Neural progenitor cell (in vitro differentiated cells): ENCODE measurements around the gene MEGF6. TPM values are rescaled to one million over a fixed set of nuclear protein-coding genes. Genes with fewer than 3 reads are reported as not detected.

Experiments
- DNase-seq: peaks from one replicate; pipeline ENCODE4 v3.0.0-alpha.2; 2016; ENCODE audit warnings: low spot score
- H2AFZ ChIP-seq: fragments of 200-600 bp; sonication (generic); replicated peaks from 2 replicates; pipeline ENCODE4 v1.6.1; 2016; ENCODE audit warnings: antibody characterized with exemption
- H3F3A ChIP-seq: fragments of 200-600 bp; sonication (generic); 2 replicates; pipeline ENCODE4 v1.6.1; 2016; ENCODE audit warnings: antibody characterized with exemption, low read depth
- H3K27ac ChIP-seq: fragments of 200-600 bp; sonication (generic); 2 replicates; pipeline ENCODE4 v1.5.1; 2016; ENCODE audit warnings: mild to moderate bottlenecking
- H3K27me3 ChIP-seq: fragments of 200-600 bp; sonication (generic); 2 replicates; pipeline ENCODE4 v1.6.1; 2016; ENCODE audit warnings: mild to moderate bottlenecking, moderate library complexity
- H3K36me3 ChIP-seq: fragments of 200-600 bp; sonication (generic); 2 replicates; pipeline ENCODE4 v1.5.1; 2016
- H3K4me1 ChIP-seq: fragments of 200-600 bp; sonication (generic); 2 replicates; pipeline ENCODE4 v1.6.1; 2016; ENCODE audit warnings: mixed run types
- H3K4me2 ChIP-seq: fragments of 200-600 bp; sonication (generic); 2 replicates; pipeline ENCODE4 v1.6.1; 2016
- H3K4me3 ChIP-seq: fragments of 200-600 bp; sonication (generic); 2 replicates; pipeline ENCODE4 v1.5.1; 2016
- H3K79me2 ChIP-seq: fragments of 200-600 bp; sonication (generic); 2 replicates; pipeline ENCODE4 v1.6.1; 2016; ENCODE audit warnings: low read depth
- H3K9ac ChIP-seq: fragments of 200-600 bp; sonication (generic); 2 replicates; pipeline ENCODE4 v1.6.1; 2016
- H3K9me3 ChIP-seq: fragments of 200-600 bp; sonication (generic); 2 replicates; pipeline ENCODE4 v1.5.1; 2016; ENCODE audit warnings: low read depth
- H4K20me1 ChIP-seq: fragments of 200-600 bp; sonication (generic); 2 replicates; pipeline ENCODE4 v1.6.1; 2016; ENCODE audit warnings: low read depth
- H3K27ac Mint-ChIP-seq: 3 replicates; pipeline ENCODE4 v1.8.0; 2021; ENCODE audit warnings: mixed read lengths
- H3K27me3 Mint-ChIP-seq: 2 replicates; pipeline ENCODE4 v1.8.0; 2022; ENCODE audit warnings: low read depth, mild to moderate bottlenecking, inconsistent platforms, moderate library complexity, mixed read lengths; ENCODE audit not compliant: insufficient read depth
- H3K36me3 Mint-ChIP-seq: 3 replicates; pipeline ENCODE4 v1.8.0; 2021; ENCODE audit warnings: mixed read lengths
- H3K4me1 Mint-ChIP-seq: 3 replicates; pipeline ENCODE4 v1.8.0; 2021; ENCODE audit warnings: mixed read lengths
- H3K4me3 Mint-ChIP-seq: 3 replicates; pipeline ENCODE4 v1.8.0; 2021; ENCODE audit warnings: mild to moderate bottlenecking, moderate library complexity, mixed read lengths
- H3K9me3 Mint-ChIP-seq: 3 replicates; pipeline ENCODE4 v1.8.0; 2020; ENCODE audit warnings: mixed read lengths
- CTCF ChIP-seq: fragments of 200-600 bp; sonication (generic); IDR thresholded peaks from 2 replicates; pipeline ENCODE4 v1.5.1; 2017; ENCODE audit warnings: antibody characterized with exemption, mild to moderate bottlenecking
- EZH2 ChIP-seq: fragments of 200-600 bp; sonication (generic); IDR thresholded peaks from 2 replicates; pipeline ENCODE4 v1.6.1; 2017; ENCODE audit warnings: antibody characterized with exemption, mild to moderate bottlenecking, moderate library complexity
- EZH2phosphoT487 ChIP-seq: fragments of 200-600 bp; sonication (generic); IDR thresholded peaks from 2 replicates; pipeline ENCODE4 v1.6.1; 2017; ENCODE audit warnings: antibody characterized with exemption
- total RNA-seq: library from RNA; depleted of rRNA; stranded (reverse); fragments of >200 nt; gene quantifications from 2 replicates; pipeline ENCODE4 v1.2.3, GENCODE V29; 2015; ENCODE audit warnings: low replicate concordance

Gene MEGF6
- total RNA-seq, 1 donor from 2014 or later: 1.7 TPM

GRCh38 chr1:3541465-3541864, 69.8 kb downstream of the MEGF6 start:
- no peak overlapping the region for H3K4me2 ChIP-seq
- H3K27ac ChIP-seq: no peak overlapping the region
- Mint-ChIP-seq H3K4me1 (peaks cover 17% of the 10 kb centered on the region), H3K4me3 (no peak overlapping the region), H3K27me3 (peaks cover 2% of the 10 kb centered on the region), H3K36me3 (no peaks in the 10 kb centered on the region), H3K27ac (no peak overlapping the region), H3K9me3 (no peaks in the 10 kb centered on the region)
- no peak overlapping the region for H3K4me3 ChIP-seq
- no peaks in the 10 kb centered on the region for H3K36me3 ChIP-seq
- no peaks in the 10 kb centered on the region for H3K27me3 ChIP-seq
- H2AFZ ChIP-seq: no peak overlapping the region
- no peak for TF ChIP-seq EZH2phosphoT487
- TF ChIP-seq EZH2: no peak
- no peak for TF ChIP-seq CTCF
- no peak for DNase-seq
- H3K79me2 ChIP-seq: no peaks in the 10 kb centered on the region
- peaks cover 25% of the 10 kb centered on the region for H3K4me1 ChIP-seq
- no peaks in the 10 kb centered on the region for H3F3A ChIP-seq
- no peak overlapping the region for H3K9ac ChIP-seq
- H3K9me3 ChIP-seq: no peaks in the 10 kb centered on the region
- peaks cover 52% of the 10 kb centered on the region for H4K20me1 ChIP-seq

- H3K27ac Mint-ChIP-seq: no peak overlapping the region
- no peaks in the 10 kb centered on the region for H3K36me3 ChIP-seq
- no peak for DNase-seq
These were observed 70.4 kb downstream of the MEGF6 start for GRCh38 chr1:3540876-3541275.

GRCh38 chr1:3539707-3540425, 71.4 kb downstream of the MEGF6 start:
- Histone ChIP-seq H3K27ac (no peak overlapping the region), H3K4me2 (no peak overlapping the region), H3K4me3 (no peak overlapping the region), H3K4me1 (peaks cover 15% of the 10 kb centered on the region), H3F3A (no peaks in the 10 kb centered on the region), H3K79me2 (no peaks in the 10 kb centered on the region), H3K27me3 (no peaks in the 10 kb centered on the region), H3K9me3 (no peaks in the 10 kb centered on the region), H3K9ac (no peak overlapping the region), H4K20me1 (peaks cover 36% of the 10 kb centered on the region), H3K36me3 (no peaks in the 10 kb centered on the region), H2AFZ (no peak overlapping the region)
- Mint-ChIP-seq H3K27ac (no peak overlapping the region), H3K4me3 (no peak overlapping the region), H3K36me3 (no peaks in the 10 kb centered on the region), H3K4me1 (peaks cover 10% of the 10 kb centered on the region), H3K9me3 (no peaks in the 10 kb centered on the region), H3K27me3 (peaks cover 3% of the 10 kb centered on the region)
- no peak for TF ChIP-seq CTCF
- no peak for TF ChIP-seq EZH2
- no peak for TF ChIP-seq EZH2phosphoT487
- no peak for DNase-seq

More at GRCh38 chr1:3540876-3541275, 70.4 kb downstream of the MEGF6 start:
- no peaks in the 10 kb centered on the region for H3K9me3 Mint-ChIP-seq
- Histone ChIP-seq H3K27ac (no peak overlapping the region), H3K27me3 (no peaks in the 10 kb centered on the region), H3K79me2 (no peaks in the 10 kb centered on the region), H3K9ac (no peak overlapping the region), H3K4me1 (peaks cover 22% of the 10 kb centered on the region), H3K9me3 (no peaks in the 10 kb centered on the region), H4K20me1 (peaks cover 46% of the 10 kb centered on the region), H3K4me3 (no peak overlapping the region), H3F3A (no peaks in the 10 kb centered on the region), H3K4me2 (no peak overlapping the region), H2AFZ (no peak overlapping the region)
- no peaks in the 10 kb centered on the region for H3K36me3 Mint-ChIP-seq
- peaks cover 13% of the 10 kb centered on the region for H3K4me1 Mint-ChIP-seq
- TF ChIP-seq EZH2 (no peak), EZH2phosphoT487 (no peak), CTCF (no peak)
- peaks cover 3% of the 10 kb centered on the region for H3K27me3 Mint-ChIP-seq
- H3K4me3 Mint-ChIP-seq: no peak overlapping the region
